Neuronal stem cell (in vitro differentiated cells): ENCODE measurements around the gene RPS6KA1.

Experiments used
- DNase-seq: peaks from one replicate; pipeline ENCODE4 v3.0.0-alpha.2; 2013; ENCODE audit warnings: low spot score
- H2AFZ ChIP-seq: one replicate; pipeline ENCODE4 v1.6.1; 2013; ENCODE audit warnings: mild to moderate bottlenecking, low read length, inconsistent platforms
- H2AK5ac ChIP-seq: 2 replicates; pipeline ENCODE4 v1.6.1; 2013; ENCODE audit warnings: low read depth, mild to moderate bottlenecking, inconsistent platforms, low read length, moderate library complexity, mixed read lengths
- H2BK120ac ChIP-seq: 2 replicates; pipeline ENCODE4 v1.6.1; 2013; ENCODE audit warnings: low read depth, mild to moderate bottlenecking, inconsistent platforms, low read length, moderate library complexity, mixed read lengths
- H2BK12ac ChIP-seq: one replicate; pipeline ENCODE4 v1.6.1; 2013; ENCODE audit warnings: low read length, inconsistent platforms
- H2BK15ac ChIP-seq: 2 replicates; pipeline ENCODE4 v1.6.1; 2013; ENCODE audit warnings: mild to moderate bottlenecking, low read length, inconsistent platforms, mixed read lengths
- H2BK5ac ChIP-seq: one replicate; pipeline ENCODE4 v1.6.1; 2013; ENCODE audit warnings: inconsistent platforms, mild to moderate bottlenecking, low read length, moderate library complexity
- H3K14ac ChIP-seq: one replicate; pipeline ENCODE4 v1.6.1; 2013; ENCODE audit warnings: low read length, inconsistent platforms
- H3K18ac ChIP-seq: 2 replicates; pipeline ENCODE4 v1.6.1; 2013; ENCODE audit warnings: low read length, inconsistent platforms
- H3K23ac ChIP-seq: 2 replicates; pipeline ENCODE4 v1.6.1; 2013; ENCODE audit warnings: low read depth, mild to moderate bottlenecking, mixed read lengths, low read length, inconsistent platforms; ENCODE audit not compliant: poor library complexity
- H3K27ac ChIP-seq: replicated peaks from 3 replicates; pipeline ENCODE4 v1.5.1; 2013; ENCODE audit warnings: low read length, inconsistent platforms
- H3K27me3 ChIP-seq, 3 experiments: 2 replicates each; pipeline ENCODE4 v1.6.1; 2013; ENCODE audit warnings: low read length in 3 of 3, mild to moderate bottlenecking in 2 of 3, inconsistent platforms in 1 of 3, low read depth in 1 of 3, mixed read lengths in 1 of 3, moderate library complexity in 1 of 3; ENCODE audit not compliant: control insufficient read depth in 3 of 3, insufficient read depth in 3 of 3
- H3K36me3 ChIP-seq, 2 donors: replicated peaks in 1 of 2; 2 replicates each; pipeline ENCODE4 v1.6.1; 2013; ENCODE audit warnings: low read length in 2 of 2; ENCODE audit not compliant: control insufficient read depth in 2 of 2, insufficient read depth in 2 of 2
- H3K4ac ChIP-seq: 2 replicates; pipeline ENCODE4 v1.6.1; 2013; ENCODE audit warnings: inconsistent platforms, mild to moderate bottlenecking, low read length, moderate library complexity
- H3K4me1 ChIP-seq, 2 donors: 1 replicate in 1 of 2; 2 replicates in 1 of 2; pipeline ENCODE4 v1.6.1; 2013; ENCODE audit warnings: low read length in 2 of 2, low read depth in 1 of 2; ENCODE audit not compliant: control insufficient read depth in 2 of 2, insufficient read depth in 1 of 2
- H3K4me2 ChIP-seq: one replicate; pipeline ENCODE4 v1.6.1; 2013; ENCODE audit warnings: mild to moderate bottlenecking, low read length, inconsistent platforms; ENCODE audit not compliant: insufficient read depth, poor library complexity, severe bottlenecking
- H3K4me3 ChIP-seq, 2 donors: 2 replicates each; pipeline ENCODE4 v1.5.1; 2013; ENCODE audit warnings: low read length in 2 of 2, mild to moderate bottlenecking in 2 of 2, inconsistent platforms in 1 of 2, moderate library complexity in 1 of 2
- H3K79me1 ChIP-seq: one replicate; pipeline ENCODE4 v1.6.1; 2013; ENCODE audit warnings: low read depth, mild to moderate bottlenecking, inconsistent platforms, low read length, moderate library complexity
- H3K9ac ChIP-seq: one replicate; pipeline ENCODE4 v1.6.1; 2013; ENCODE audit warnings: mild to moderate bottlenecking, low read depth, low read length, inconsistent platforms; ENCODE audit not compliant: poor library complexity
- H3K9me3 ChIP-seq, 2 donors: replicated peaks in 1 of 2; 2 replicates each; pipeline versions ENCODE3 to v1.6.1; 2013; ENCODE audit warnings: low read length in 2 of 2, mild to moderate bottlenecking in 2 of 2, inconsistent platforms in 1 of 2, low read depth in 1 of 2, mixed read lengths in 1 of 2, moderate library complexity in 1 of 2; ENCODE audit not compliant: control insufficient read depth in 2 of 2, insufficient read depth in 1 of 2
- H4K8ac ChIP-seq: one replicate; pipeline ENCODE4 v1.6.1; 2013; ENCODE audit warnings: low read depth, mild to moderate bottlenecking, inconsistent platforms, low read length, moderate library complexity
- H4K91ac ChIP-seq: one replicate; pipeline ENCODE4 v1.6.1; 2013; ENCODE audit warnings: low read length, low read depth, mild to moderate bottlenecking, inconsistent platforms; ENCODE audit not compliant: poor library complexity
- WGBS, 2 donors: extraction: QIAGEN DNeasy Blood & Tissue Kit; methylation state at CpG; one replicate each; pipeline ENCODE4 v1.1.7; 2013; ENCODE audit warnings: missing lambda C conversion rate in 2 of 2, mixed read lengths in 1 of 2; ENCODE audit not compliant: insufficient read length in 2 of 2, insufficient replicate concordance in 1 of 2; ENCODE audit errors: extremely low coverage in 2 of 2; 5-methylcytosine and 5-hydroxymethylcytosine counted together

RPS6KA1 gene

GRCh38 chr1:26517766-26518049 lies 11.9 kb upstream of the RPS6KA1 start:
- Histone ChIP-seq H3K9me3 (no peaks in the 10 kb centered on the region), H3K27me3 (peaks cover 0 to 7% (median 0%) of the 10 kb centered on the region in 3 experiments), H2AK5ac (no peak overlapping the region), H2BK5ac (no peak overlapping the region), H3K27ac (no peak overlapping the region), H3K23ac (no peak overlapping the region), H4K91ac (no peak overlapping the region), H2BK15ac (no peak overlapping the region), H2BK120ac (no peak overlapping the region), H2AFZ (peak overlapping the region; percentile 67), H3K79me1 (no peaks in the 10 kb centered on the region), H3K36me3 (no peaks in the 10 kb centered on the region), H4K8ac (no peak overlapping the region), H3K4me3 (no peak overlapping the region), H3K14ac (no peak overlapping the region), H3K4me2 (no peak overlapping the region), H3K4ac (no peak overlapping the region), H3K18ac (no peak overlapping the region), H3K4me1 (peaks cover 0 to 3% of the 10 kb centered on the region in 2 donors), H2BK12ac (no peak overlapping the region), H3K9ac (no peak overlapping the region)
- no peak for DNase-seq
- WGBS, 2 donors: no CpG with 5 or more reads among the region's 1 CpG

DNA sequence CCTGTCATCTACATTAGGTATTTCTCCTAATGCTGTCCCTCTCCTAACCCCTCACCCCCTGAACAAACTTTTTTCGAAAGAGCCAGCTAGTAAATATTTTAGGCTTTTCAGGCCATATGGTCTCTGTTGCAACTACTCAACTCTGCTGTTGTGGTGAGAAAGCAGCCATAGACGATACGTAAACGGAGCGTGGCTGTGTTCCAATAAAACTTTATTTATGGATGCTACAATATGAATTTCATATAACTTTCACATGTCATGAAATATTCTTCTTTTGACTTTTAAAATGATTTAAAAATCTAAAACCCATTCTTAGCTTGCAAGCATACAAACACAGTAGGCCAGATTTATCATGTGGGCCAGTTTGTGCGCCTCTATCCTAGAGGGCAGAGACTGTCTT lies 11.2 kb upstream of the RPS6KA1 start:
- H3K9ac ChIP-seq: no peak overlapping the region
- H2BK12ac ChIP-seq: no peak overlapping the region
- no peak for DNase-seq
- no peak overlapping the region for H3K4ac ChIP-seq
- WGBS, 2 donors: no CpG with 5 or more reads among the region's 6 CpGs
- no peaks in the 10 kb centered on the region for H3K79me1 ChIP-seq
- no peak overlapping the region for H2BK15ac ChIP-seq
- H4K8ac ChIP-seq: no peak overlapping the region
- no peak overlapping the region for H2AFZ ChIP-seq
- no peak overlapping the region for H2BK5ac ChIP-seq
- no peak overlapping the region for H2AK5ac ChIP-seq
- H3K14ac ChIP-seq: no peak overlapping the region
- peaks cover 0 to 3% of the 10 kb centered on the region in 2 donors for H3K4me1 ChIP-seq
- H3K23ac ChIP-seq: no peak overlapping the region
- no peak overlapping the region for H4K91ac ChIP-seq
- H3K27me3 ChIP-seq: peaks cover 0 to 7% (median 0%) of the 10 kb centered on the region in 3 experiments
- no peaks in the 10 kb centered on the region for H3K36me3 ChIP-seq
- no peak overlapping the region for H3K4me3 ChIP-seq
- H2BK120ac ChIP-seq: no peak overlapping the region
- no peak overlapping the region for H3K4me2 ChIP-seq
- H3K9me3 ChIP-seq: no peaks in the 10 kb centered on the region
- no peak overlapping the region for H3K18ac ChIP-seq
- H3K27ac ChIP-seq: no peak overlapping the region

DNA sequence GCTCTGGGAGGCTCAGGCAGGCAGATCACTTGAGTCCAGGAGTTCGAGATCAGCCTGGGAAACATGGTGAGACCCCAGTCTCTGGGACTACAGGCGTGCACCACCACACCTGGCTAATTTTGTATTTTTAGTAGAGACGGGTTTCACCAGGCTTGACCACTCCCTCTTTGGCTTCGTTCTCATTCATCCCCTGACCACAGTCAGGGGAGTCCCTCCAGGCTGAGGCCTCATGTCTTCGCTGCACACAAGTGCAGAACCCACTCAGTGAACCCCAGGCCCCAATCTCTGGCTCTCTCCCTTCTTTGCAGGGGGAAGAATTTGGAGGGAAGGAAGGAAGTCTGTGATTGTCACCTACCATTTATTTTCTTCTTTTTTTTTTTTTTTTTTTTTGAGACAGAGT lies 9.2 kb upstream of the RPS6KA1 start:
- no peak overlapping the region for H3K9ac ChIP-seq
- no peaks in the 10 kb centered on the region for H3K79me1 ChIP-seq
- H3K36me3 ChIP-seq: no peaks in the 10 kb centered on the region
- peaks cover 0 to 3% of the 10 kb centered on the region in 2 donors for H3K4me1 ChIP-seq
- H4K91ac ChIP-seq: no peak overlapping the region
- no peak overlapping the region for H2AFZ ChIP-seq
- no peak overlapping the region for H3K4me2 ChIP-seq
- no peak overlapping the region for H4K8ac ChIP-seq
- no peak for DNase-seq
- no peak overlapping the region for H2BK5ac ChIP-seq
- H2BK12ac ChIP-seq: no peak overlapping the region
- no peaks in the 10 kb centered on the region for H3K9me3 ChIP-seq
- H3K14ac ChIP-seq: no peak overlapping the region
- no peak overlapping the region for H2BK15ac ChIP-seq
- H2BK120ac ChIP-seq: no peak overlapping the region
- no peak overlapping the region for H3K27ac ChIP-seq
- H3K27me3 ChIP-seq: peaks cover 0 to 14% (median 0%) of the 10 kb centered on the region in 3 experiments
- no peak overlapping the region for H3K4ac ChIP-seq
- H3K23ac ChIP-seq: no peak overlapping the region
- H3K4me3 ChIP-seq: no peak overlapping the region
- no peak overlapping the region for H2AK5ac ChIP-seq
- H3K18ac ChIP-seq: no peak overlapping the region
- no CpG with 5 or more reads among the region's 5 CpGs for WGBS, 2 donors

GRCh38 chr1:26521669-26522030 lies 7.9 kb upstream of the RPS6KA1 start:
- H3K23ac ChIP-seq: no peak overlapping the region
- H2BK5ac ChIP-seq: no peak overlapping the region
- H4K91ac ChIP-seq: no peak overlapping the region
- H4K8ac ChIP-seq: no peak overlapping the region
- H3K4me3 ChIP-seq: no peak overlapping the region
- no CpG with 5 or more reads among the region's 14 CpGs for WGBS, 2 donors
- H2BK120ac ChIP-seq: no peak overlapping the region
- no peak overlapping the region for H2BK15ac ChIP-seq
- no peak overlapping the region for H3K14ac ChIP-seq
- H3K27me3 ChIP-seq: peaks cover 0 to 14% (median 0%) of the 10 kb centered on the region in 3 experiments
- H2BK12ac ChIP-seq: no peak overlapping the region
- H2AK5ac ChIP-seq: no peak overlapping the region
- H3K4me1 ChIP-seq: peaks cover 0 to 3% of the 10 kb centered on the region in 2 donors
- H3K4ac ChIP-seq: no peak overlapping the region
- no peaks in the 10 kb centered on the region for H3K36me3 ChIP-seq
- H3K18ac ChIP-seq: no peak overlapping the region
- H3K9ac ChIP-seq: no peak overlapping the region
- no peak for DNase-seq
- H2AFZ ChIP-seq: no peak overlapping the region
- H3K9me3 ChIP-seq: no peaks in the 10 kb centered on the region
- H3K4me2 ChIP-seq: no peak overlapping the region
- H3K27ac ChIP-seq: no peak overlapping the region
- no peaks in the 10 kb centered on the region for H3K79me1 ChIP-seq
